ENCODE results near the gene MDM4.
A peak's percentile ranks its signal among the peaks of the same experiment; 100 is the strongest.

Gene MDM4

GRCh38 chr1:204578867-204579664, 62.9 kb downstream of the MDM4 start:
- no peak for DNase-seq (ENCODE audit: low read depth)

GRCh38 chr1:204579681-204580080, 63.5 kb downstream of the MDM4 start:
- no peak for DNase-seq (ENCODE audit: low read depth)

- no peak for DNase-seq (ENCODE audit: low read depth)
Measured at GRCh38 chr1:204580862-204581261, 64.7 kb downstream of the MDM4 start.

- DNase-seq (ENCODE audit: low read depth) = no peak
Measured at GRCh38 chr1:204581759-204582158, 65.6 kb downstream of the MDM4 start.

GRCh38 chr1:204583909-204584632, 67.9 kb downstream of the MDM4 start:
- no peak for DNase-seq (ENCODE audit: low read depth)

- no peak for DNase-seq (ENCODE audit: low read depth)
Measured at GRCh38 chr1:204584699-204585372, 68.6 kb downstream of the MDM4 start.

GRCh38 chr1:204587621-204588020, 71.4 kb downstream of the MDM4 start:
- no peak for DNase-seq (ENCODE audit: low read depth)

- no peak for DNase-seq (ENCODE audit: low read depth)
Measured at GRCh38 chr1:204588826-204589225, 72.6 kb downstream of the MDM4 start.

- DNase-seq (ENCODE audit: low read depth) = no peak
Measured at GRCh38 chr1:204589409-204590038, 73.3 kb downstream of the MDM4 start.

GRCh38 chr1:204591473-204592090, 75.4 kb downstream of the MDM4 start:
- DNase-seq (ENCODE audit: low read depth) = peak; percentile 86

GRCh38 chr1:204592246-204592948, 76.2 kb downstream of the MDM4 start:
- DNase-seq (ENCODE audit: low read depth) = no peak

- no peak for DNase-seq (ENCODE audit: low read depth)
Measured at GRCh38 chr1:204598319-204598969, 82.2 kb downstream of the MDM4 start.

- DNase-seq (ENCODE audit: low read depth) = no peak
Measured at GRCh38 chr1:204599098-204599497, 82.9 kb downstream of the MDM4 start.

GRCh38 chr1:204599596-204599995, 83.4 kb downstream of the MDM4 start:
- no peak for DNase-seq (ENCODE audit: low read depth)

- DNase-seq (ENCODE audit: low read depth) = no peak
Measured at GRCh38 chr1:204600203-204600602, 84.0 kb downstream of the MDM4 start.

- peak; percentile 21 for DNase-seq (ENCODE audit: low read depth)
Measured at GRCh38 chr1:204600968-204601367, 84.8 kb downstream of the MDM4 start.

- DNase-seq (ENCODE audit: low read depth) = no peak
Measured at GRCh38 chr1:204602111-204602579, 85.9 kb downstream of the MDM4 start.

- DNase-seq (ENCODE audit: low read depth) = no peak
Measured at GRCh38 chr1:204602871-204603542, 86.8 kb downstream of the MDM4 start.

- no peak for DNase-seq (ENCODE audit: low read depth)
Measured at GRCh38 chr1:204605791-204606190, 89.6 kb downstream of the MDM4 start.

Measured in ELR (cell line).